Stimulated activated CD8-positive, alpha-beta memory T cell treated with anti-CD3 and anti-CD28 coated beads, Interleukin-2, amount 100 ng/mL, for 48 hours (primary cell): ENCODE measurements around the gene ACTL10.
"Not testable (repeated sequence)": the region's sequence is repeated elsewhere in the genome, so short reads cannot be mapped to it uniquely, and the experiment has no call there.

ENCODE experiments used
- DNase-seq, 2 donors: peaks; one replicate each; pipeline ENCODE4 v3.0.0-alpha.2; 2020; ENCODE audit warnings: low read depth in 2 of 2

Gene ACTL10

DNA sequence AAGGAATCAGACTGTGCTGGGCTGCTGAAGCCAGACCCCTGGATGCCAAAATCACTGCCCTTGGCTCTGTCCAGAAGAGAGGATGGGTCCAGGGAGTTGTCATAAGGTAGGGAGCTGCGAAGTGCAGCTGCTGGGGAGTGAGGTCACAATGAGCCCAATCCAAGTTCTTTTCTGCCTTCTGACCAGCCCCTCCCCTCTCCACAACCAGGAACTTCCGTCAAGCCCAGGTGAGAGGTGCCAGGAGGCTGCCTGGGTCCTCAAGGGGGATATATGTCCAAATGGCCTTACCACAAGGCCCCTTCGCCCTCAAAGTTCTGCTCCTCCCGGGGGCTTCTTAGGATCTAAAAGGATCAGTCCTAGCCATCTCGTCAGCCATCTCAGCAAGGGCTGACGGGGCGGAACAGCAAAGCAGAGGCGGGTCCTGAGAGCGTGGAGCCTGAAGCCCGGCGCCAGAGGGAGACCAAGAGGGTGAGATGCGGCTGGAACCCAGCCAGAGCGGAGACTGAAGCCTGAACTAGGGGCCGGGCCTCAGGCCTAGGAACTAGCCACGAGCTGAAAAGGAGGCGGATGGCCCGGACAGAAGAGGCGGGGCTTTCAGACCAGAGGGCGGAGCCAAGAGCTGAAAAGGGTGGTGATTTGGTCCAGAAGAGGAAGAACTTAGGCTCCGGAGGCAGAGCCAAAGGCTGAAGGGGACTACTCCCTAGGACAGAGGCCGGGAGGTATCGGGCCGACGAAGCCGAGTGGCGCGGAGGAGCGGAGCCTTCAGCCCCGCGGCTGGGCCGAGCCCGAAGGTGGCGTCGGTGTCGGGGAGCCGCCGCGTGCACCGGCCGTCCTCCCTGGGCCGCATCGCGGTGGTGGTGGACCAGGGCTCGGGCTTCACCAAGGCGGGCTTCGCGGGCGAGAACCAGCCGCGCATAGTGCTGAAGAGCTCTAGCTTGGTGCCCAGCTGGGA lies at the start of gene ACTL10:
TSS of gene ACTL10 (plus strand) at position 651 of the 952 bp plus-strand sequence. CDS start 555 bp downstream, outside the sequence.
- DNase-seq, result peak; percentile 80 to 88

DNA sequence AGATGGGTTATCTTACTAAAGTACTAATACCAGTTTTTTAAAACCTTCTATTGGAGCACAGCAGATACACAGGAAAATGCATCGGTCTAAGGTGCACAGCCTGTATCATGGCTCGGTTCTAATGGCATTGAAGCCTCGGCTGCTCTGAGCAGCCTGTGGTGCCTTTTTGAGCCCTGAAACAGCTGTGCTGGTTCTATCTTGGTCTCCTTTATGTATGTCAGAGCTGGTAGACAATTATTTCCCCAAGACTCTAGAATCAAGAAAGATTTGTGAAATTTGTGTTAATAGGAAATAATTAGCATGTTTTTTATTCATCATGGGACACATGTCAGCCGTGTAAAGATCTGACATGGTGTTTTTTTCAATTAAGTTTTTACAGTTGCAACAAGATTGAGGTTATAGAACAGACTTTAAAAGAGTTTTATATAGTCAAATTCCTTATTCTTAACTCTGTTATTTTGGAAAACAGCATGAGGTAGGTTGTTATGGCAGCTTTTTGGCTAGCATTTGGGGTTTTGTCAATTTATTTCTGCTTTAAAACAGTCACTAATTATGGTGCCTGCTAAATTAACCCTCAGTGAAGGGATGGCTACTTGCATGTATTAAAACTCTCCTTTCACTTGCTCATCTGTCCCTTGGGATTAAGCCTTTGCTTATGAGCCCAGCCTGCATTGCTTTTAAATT lies 44.9 kb upstream of the ACTL10 start:
- no peak for DNase-seq

DNA sequence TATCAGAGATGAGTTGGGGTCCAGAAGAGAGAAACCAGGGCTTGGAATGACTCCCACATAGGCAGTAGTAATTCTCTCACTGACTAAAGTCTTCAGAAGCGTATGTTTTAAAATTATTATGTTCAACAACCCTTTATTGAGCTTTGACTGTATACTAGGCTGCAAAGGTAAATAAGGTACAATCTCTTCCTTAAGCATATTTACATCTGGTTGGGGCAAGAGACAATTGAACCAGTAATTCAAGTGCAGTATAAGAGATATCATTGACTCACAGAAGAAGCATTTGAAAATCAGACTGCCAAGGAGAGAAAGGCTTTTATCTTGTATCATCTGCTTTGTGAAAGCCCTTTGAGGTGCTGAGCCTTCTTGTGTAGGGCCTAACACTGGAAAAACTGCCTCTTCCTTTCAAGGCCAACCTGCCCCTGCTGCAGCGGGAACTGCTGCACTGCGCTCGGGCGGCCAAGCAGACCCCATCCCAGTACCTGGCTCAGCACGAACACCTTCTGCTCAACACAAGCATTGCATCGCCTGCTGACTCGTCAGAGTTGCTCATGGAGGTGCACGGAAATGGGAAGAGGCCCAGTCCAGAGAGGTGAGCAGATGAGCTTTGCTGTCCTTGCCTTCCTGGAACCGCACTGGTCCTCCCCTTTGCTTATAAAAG lies 43.9 kb upstream of the ACTL10 start:
- no peak for DNase-seq

DNA sequence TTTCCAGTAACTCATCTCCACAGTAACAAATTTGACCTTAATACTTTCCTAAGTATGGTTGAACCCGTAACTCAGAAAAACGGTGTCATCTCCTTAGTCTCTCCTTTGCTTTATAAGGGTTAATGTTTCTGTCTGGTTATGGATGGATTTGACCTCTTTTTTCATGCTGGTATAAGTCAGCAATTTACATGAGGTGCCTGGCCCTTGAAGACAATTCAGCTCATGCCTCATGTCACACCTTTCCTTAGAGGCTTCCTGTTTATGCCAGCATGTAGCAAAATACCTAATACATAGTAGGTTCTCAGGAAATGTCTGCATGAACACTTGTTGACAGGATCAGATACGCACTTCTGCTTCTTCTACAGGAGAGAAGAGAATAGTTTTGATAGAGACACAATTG lies 42.3 kb upstream of the ACTL10 start:
- DNase-seq, result no peak

DNA sequence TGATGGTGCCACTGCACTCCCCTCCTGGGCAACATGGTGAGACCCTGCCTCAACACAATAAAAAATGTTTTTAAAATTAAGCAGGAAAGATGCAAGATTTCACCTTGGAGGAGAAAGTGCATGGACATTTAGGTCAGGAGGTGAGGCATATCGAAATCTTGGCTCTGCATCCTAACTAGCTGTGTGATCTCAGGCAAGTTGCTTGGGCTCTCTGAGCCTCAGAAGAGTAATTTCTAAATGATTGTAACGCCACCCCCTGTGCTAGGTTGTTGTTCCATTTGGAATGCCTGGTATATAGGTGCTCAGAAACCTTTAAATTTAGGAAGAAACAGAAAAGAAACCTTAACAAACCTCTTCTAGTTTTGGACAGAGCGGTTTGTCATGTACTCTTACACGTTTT lies 40.6 kb upstream of the ACTL10 start:
- DNase-seq, result no peak

DNA sequence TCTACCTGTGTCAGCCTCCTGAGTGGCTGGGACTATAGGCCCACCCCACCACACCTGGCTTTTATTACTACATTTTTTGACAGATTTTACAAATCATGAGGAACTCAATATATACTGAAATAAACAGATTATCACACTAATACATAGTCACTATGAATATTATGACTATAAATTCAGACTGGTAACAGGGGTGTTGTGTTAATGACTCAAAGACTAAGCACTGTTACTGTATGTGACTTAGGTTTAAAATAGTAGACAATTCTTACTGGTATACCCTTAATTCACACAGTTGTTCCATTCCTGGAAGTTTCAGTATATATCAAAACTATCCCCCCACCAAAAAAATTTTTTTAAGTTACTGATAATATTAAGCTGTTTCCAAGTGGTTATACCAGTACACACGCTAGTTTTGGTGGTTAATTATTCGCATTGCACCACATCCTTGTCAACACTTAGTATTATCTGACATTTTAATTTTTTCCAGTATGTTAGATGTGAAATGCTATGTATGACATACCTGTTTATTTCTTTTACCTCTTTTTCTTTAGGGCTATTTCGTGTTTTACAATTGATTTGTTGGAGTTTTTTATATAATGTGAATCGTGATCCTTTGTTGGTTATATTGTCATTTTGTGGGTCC lies 39.0 kb upstream of the ACTL10 start:
- DNase-seq, result no peak

DNA sequence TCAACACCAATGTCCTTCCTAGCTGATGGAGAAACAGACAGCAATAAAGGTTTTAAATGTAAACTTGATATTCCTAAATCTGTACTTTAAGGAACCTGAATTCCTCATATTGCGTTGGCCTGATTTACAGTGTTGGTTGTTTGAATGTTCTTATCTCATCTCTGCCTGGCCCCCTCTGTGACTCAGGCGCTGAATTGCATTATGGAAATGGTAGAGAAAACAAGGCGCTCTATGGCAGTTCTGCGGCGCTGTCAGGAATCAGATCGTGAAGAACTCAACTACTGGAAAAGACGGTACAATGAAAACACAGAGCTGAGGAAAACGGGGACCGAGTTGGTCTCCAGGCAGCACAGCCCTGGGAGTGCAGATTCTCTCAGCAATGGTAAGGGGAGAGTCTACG lies 37.2 kb upstream of the ACTL10 start:
- DNase-seq, result no peak

DNA sequence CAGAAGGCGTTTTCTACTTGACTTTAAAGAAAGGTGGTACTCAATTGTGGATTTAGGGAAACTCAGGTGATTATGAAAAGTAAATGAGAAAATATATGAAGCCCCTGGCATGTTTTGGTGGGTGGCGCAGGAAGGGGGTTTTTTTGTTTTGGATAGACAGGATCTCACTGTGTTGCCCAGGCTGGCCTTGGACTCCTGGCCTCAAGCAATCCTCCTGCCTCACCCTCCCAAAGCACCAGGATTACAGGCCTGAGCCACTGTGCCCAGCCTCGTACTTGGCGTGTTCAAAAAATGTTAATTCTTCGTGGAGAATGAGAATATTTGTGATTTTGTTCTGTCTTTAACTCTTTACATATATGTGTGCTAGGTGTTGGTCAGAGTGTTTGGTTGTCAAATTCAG lies 36.8 kb upstream of the ACTL10 start:
- DNase-seq, result no peak

DNA sequence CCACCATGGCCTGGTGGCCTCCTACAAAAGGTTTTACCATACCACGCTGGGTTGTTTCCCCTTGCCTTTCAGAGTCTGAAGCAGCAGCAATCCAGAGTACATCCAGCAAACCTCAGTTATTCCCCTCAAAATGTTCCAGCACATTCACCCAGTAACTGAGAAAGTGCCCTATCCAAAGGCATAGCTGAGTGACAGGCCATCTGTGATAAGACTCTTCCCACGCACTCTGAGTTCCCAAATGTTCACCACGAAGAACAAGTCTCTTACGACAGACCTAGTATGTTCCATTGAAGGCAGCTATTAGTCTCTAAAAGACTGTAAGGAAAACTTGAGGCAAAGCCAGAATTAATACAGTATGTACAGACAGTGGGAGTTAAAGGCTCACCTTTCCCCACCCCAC lies 36.2 kb upstream of the ACTL10 start:
- DNase-seq, result no peak

DNA sequence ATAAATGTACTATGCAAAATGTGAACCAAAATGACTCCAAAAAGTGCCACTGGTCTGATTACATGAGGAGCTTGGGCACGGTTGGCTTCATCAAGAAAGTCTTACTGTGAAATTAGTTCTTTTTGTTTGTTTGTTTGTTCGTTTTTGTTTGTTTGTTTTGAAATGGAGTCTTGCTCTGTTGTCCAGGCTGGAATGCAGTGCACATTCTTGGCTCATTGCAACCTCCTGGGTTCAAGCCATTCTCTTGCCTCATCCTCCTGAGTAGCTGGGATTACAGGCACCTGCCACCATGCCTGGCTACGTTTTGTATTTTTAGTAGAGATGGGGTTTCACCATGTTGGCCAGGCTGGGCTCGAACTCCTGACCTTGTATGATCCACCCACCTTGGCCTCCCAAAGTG lies 34.8 kb upstream of the ACTL10 start:
- not testable (repeated sequence) for DNase-seq

DNA sequence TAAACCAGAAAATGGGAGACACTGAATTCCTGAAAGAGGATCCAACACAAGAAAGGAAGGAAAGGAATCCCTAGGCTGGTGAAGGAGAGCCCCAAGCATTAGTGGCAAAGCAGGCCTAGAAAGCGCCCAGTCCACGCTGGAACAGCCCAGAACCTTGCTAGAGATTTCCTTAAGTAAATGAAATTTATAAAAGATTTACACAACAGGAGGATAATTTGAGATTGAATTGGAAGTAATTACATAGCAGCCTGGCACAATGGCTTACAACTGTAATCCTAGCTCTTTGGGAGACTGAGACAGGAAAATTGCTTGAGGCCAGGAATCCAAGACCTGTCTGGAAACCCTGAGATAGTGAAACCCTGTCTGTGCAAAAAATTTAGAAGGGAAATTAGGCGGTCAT lies 31.4 kb upstream of the ACTL10 start:
- no peak for DNase-seq

DNA sequence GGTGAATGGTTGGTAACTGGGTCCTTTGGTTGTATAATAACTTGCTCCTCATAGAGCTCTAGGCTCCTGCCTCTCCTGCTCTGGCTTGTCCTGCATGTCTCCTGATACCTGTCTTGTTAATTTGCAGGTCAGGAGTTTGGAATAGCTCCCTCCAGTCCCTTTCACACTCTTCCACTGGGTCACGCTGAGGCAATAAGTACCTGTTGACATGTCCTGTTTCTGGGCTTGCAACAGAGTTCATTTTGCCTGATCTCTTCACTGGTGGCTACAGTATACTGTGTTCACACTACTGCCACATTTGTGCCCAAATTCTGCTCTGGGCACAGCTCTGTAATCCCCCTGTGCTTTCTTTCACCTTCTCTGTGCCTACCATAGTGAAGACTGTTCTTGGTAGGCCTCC lies 30.0 kb upstream of the ACTL10 start:
- no peak for DNase-seq

DNA sequence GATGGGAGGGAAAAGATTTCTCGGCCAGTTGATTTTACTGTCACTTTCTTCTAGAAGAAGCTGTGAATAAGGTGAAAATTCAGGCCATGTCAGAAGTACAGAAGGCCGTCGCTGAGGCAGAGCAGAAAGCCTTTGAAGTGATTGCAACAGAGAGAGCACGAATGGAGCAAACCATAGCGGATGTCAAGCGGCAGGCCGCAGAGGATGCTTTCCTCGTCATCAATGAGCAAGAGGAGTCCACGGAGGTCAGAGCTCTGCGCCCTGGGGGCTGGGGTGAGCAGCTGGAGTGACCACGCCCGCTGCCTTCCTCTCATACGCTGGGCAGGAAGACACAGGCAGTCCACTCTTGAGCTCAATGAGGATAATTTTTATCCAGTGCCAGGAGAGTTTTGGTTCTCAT lies 26.5 kb upstream of the ACTL10 start:
- no peak for DNase-seq

DNA sequence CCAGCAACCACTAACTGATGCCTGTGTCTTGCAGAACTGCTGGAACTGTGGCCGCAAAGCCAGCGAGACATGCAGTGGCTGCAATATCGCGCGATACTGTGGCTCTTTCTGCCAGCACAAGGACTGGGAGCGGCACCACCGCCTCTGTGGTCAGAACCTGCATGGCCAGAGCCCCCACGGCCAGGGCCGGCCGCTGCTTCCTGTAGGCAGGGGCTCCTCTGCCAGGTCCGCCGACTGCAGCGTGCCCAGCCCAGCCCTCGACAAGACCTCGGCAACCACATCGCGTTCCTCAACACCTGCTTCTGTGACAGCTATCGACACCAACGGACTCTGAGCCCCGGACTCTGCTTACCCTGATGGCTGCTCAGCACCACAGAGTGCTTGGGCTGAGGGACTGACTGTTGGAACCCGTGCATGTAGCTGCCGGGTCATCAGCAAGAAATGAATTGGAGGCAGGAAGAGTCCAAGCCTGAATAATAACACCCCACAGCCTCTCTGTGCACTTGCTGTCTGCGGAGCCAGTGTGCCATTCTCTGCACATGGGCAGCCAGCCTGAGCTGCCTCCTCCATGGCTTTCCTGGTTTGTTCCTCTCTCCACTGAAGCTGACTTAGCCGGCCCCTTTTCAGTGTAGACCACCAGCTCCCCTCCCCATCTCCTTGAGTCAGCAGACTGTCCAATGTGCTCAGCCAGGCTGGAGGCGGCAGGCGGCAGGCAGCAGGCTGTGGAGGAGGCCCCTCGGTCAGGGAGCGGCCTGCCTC lies 22.3 kb upstream of the ACTL10 start:
- no peak for DNase-seq

DNA sequence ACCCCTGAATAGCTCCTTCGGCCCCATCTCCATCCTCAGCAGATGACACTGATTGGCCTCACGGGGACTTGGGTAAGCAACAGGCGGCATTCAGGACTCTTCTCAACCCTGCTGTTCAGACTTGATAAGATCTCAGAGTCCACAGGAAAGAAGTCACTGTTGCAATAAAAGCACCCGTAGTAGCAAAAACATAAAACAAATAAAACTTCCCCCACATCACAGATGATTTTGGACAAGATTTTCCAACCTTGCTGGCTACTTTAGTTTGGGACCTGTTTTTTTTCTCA lies 21.7 kb upstream of the ACTL10 start:
- DNase-seq, result no peak

DNA sequence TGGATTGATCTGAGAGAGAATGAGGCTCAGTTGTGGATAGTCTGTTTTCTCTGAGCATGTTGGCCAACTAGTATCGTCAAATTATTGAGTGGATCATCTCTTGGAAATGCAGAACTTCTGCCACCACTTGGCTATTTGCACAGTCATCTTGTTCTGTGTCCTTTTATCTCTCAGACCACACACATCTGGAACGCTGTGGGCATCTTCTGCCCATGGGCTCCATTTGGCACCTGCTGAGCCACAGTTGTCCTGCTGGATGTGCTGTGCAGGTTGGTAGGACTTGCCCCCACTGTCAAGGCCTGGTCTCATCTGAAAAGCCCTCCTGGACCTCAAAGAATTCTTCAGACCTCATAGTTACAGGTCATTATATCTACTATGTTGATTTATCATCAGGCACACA lies 21.3 kb upstream of the ACTL10 start:
- DNase-seq, result no peak

DNA sequence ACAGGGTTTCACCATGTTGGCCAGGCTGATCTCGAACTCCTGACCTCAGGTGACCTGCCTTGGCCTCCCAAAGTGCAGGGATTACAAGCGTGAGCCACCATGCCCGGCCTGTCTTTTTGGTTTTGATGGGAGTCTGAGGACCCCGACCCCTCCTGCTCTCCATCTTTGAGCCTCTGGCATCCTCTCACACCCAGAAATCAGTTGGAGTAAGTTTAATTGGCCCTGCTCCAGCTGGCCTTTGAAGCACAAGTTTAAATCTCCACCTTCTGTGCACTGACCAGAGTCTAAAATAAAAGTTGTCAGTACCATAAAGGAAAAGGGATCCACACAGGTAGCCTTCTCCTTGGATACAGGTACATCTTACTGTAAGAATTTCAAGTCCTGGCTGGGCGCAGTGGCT lies 20.6 kb upstream of the ACTL10 start:
- DNase-seq, result no peak

DNA sequence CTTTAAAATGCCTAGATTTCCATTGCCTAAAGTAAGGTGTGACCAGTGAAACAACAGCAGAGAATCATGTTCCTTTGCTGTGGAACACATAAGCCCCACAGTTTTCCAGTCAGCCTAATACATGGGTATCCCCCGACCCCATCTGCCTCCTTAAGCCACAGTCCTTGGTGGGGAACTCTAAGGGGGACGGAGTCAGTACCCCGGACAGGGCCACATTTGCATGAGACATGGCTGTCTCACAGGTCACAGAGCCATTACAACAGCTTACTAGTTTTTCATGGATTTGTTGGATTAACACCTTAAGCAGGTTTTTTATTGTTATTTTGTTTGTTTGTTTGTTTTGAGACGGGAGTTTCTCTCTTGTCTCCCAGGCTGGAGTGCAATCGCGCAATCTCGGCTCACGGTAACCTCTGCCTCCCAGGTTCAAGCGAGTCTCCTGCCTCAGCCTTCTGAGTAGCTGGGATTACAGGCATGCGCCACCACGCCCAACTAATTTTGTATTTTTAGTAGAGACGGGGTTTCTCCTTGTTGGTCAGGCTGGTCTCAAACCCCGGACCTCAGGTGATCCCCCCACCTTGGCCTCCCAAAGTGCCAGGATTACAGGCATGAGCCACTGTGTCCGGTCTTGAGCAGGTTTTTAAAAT lies 19.7 kb upstream of the ACTL10 start:
- DNase-seq, result not testable (repeated sequence)

DNA sequence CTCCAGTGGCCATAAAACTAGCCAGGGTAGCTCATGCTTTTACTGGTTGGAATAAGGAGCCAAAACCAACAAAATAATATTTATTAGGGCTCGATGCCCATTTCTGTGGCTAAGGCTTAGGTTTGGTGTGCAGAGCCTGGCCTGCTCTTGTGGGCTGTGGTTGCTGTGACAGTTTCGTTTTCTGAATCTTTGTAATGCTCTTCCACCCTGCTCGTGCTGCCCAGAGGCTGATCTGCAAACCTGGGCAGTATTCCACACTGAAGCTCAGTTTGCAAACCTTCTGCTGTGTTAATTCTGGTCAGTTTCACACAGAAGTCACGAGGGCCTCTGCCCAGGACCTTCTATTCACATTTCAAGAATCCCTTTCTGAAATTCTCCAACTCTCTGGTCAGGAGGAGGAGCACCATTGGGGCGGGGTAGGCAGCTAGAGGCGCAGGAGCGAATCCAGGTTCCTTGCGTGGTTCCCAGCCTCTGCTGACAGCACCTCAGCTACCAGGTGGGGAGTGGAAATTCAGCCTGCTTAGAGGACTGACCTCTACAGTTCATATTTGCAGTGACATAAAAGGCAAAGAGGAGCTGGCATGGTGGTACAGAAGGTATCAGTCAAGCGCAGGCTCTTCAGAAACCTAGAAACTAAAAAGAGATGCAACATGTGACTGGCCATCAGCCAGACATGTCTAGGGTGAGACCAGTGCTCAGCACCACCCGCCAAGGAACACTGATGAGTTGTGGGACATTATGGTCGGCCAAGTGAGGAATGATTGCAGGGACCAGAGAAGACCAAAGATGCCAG lies 18.9 kb upstream of the ACTL10 start:
- DNase-seq, result no peak

DNA sequence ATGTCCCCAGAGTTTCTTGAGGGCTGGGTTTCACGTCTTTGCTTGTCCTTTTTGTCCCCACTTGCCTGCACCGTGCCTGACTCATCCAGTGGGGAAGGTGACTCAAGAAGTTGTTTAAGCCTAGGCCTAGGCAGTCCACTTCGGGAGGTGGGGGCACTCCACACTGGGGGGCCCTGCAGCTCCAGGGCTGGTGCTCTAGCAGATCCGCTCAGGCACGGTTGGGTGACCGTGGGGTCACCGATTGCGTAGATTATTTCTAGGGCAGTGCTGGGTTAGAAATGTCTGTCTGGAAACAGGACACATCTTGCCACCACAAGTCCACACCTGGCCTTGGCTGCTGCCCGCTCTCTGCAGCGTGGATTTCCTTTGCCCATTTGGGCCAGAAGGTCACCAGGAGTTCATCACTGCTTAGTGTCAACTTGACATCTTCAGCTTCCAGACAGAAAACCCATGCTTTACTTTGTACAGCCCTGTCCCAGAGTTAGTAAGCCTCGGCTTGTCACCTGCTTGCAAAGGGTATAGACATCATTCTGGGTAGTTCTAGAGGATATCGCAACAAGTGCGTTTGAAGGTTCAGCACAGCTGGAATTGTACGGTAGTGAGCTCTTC lies 18.2 kb upstream of the ACTL10 start:
- no peak for DNase-seq
